Epithelial cell of esophagus (primary cell): ENCODE measurements around the gene APOL2.
"Not testable (repeated sequence)": the region's sequence is repeated elsewhere in the genome, so short reads cannot be mapped to it uniquely, and the experiment has no call there.

Experiments used
- DNase-seq: peaks from one replicate; pipeline ENCODE4 v3.0.0; 2010; ENCODE audit warnings: low read depth
- H3K4me3 ChIP-seq: 2 replicates; pipeline ENCODE4 v1.5.1; 2011; ENCODE audit warnings: mild to moderate bottlenecking, low read length, control low read depth
- TF ChIP-seq, protein P1 (sequence below): IDR thresholded peaks from 2 replicates; pipeline ENCODE4 v1.5.1; 2011; ENCODE audit warnings: low read depth, mild to moderate bottlenecking, low read length, control low read depth, inconsistent platforms; ENCODE audit not compliant: insufficient read depth; ENCODE audit errors: missing control alignments

Gene APOL2

DNA sequence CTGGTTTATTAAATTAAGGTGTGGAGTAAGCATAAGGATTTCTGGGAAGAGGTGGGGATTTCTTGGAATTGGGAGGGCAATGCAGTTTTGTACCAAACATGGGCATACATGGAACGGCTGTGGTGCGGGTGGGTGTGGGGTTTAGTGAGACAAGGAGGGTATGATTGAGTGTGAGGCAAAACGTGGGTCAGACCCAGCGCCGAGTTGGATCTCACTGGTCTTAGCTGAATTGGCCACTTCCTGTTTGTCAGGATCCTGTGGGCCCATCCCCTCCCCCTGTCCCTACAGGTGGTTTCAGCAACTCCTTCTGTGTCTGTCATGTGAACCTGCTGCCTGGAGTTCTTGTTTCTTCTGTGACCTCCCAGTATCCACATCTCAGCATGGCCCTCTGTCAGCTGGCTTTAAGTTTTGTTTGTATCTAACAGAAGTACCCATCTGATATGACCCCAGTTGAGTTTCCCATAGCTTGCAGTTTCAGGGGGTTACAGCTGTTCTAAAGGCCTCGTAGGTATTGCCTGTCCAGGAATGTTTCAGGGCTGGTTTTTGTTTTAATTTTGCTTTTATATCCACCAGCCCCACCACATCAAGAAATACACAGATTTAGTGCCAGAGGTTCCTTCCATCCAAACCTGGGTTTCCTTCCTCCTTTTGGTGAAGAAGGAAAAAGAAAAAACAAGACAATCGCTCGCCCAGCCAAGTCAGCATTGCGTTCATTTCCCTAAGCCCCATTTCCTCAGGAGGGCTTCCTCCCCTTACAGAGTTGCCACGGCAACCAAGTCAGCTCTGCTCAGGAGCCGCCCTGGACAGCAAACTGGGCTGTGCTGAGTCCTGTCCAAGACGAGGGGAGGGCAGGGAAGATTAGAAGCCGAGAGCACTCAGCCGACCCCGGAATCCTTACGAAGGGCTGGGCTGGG, 19.6 kb upstream of the APOL2 start:
- H3K4me3 ChIP-seq, result no peak overlapping the region
- TF ChIP-seq, protein P1, sequence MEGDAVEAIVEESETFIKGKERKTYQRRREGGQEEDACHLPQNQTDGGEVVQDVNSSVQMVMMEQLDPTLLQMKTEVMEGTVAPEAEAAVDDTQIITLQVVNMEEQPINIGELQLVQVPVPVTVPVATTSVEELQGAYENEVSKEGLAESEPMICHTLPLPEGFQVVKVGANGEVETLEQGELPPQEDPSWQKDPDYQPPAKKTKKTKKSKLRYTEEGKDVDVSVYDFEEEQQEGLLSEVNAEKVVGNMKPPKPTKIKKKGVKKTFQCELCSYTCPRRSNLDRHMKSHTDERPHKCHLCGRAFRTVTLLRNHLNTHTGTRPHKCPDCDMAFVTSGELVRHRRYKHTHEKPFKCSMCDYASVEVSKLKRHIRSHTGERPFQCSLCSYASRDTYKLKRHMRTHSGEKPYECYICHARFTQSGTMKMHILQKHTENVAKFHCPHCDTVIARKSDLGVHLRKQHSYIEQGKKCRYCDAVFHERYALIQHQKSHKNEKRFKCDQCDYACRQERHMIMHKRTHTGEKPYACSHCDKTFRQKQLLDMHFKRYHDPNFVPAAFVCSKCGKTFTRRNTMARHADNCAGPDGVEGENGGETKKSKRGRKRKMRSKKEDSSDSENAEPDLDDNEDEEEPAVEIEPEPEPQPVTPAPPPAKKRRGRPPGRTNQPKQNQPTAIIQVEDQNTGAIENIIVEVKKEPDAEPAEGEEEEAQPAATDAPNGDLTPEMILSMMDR, result no peak
- no peak for DNase-seq

DNA sequence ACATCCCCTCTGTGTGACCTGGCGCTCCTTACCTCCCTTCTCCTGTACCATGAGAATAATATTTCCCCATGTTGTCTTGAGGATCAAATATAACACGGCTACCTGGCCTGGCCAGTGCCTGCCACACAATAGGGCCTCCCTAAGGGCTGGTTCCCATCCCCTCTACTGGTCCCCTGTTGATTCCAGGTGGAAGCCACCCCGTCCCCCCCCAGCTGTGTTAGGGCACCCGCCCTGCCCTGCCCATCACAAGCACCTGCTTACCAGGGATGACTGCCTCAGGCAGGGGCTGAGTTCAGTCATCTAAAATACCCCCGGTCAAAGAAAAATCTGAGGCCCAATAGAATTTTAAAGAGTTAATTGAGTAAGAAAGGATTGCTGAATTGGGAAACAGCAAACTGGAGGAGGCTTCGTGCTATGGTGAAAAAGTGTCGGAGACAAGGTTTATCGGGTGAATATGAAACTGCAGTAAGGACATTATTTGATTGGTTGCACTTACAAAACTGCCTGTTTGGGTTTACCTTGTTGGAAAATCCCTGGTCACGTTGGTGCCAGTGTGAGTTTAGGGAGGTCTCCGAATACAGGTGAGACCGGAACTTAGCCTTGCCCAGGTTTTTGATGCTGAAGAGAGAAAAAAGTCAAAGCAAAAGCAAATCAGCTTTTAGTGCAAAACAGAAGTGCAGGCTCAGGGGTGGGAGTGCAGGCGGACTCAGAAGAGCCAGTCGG, 18.8 kb upstream of the APOL2 start:
- no peak for DNase-seq
- TF ChIP-seq, protein P1, result no peak
- H3K4me3 ChIP-seq, result no peak overlapping the region

DNA sequence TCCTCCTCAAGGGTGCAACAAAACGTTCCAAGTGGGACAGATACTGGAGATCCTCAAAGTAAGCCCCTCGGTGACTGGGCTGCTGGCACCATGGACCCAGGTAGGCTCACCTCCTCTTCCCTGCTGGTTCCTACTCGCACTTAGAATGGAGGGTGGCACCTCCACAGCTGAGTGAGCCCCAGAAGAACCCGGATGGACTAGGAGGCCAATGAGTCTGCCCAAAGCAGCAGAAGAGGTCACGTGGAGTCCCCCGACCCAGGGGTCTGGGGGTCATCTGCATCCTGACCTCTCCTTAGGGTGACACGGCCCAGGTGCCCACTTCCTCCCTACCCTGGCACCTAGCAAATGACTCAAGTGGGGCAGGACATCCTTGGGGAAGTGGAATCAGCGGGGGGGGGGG, 18.0 kb upstream of the APOL2 start:
- TF ChIP-seq, protein P1, result no peak

DNA sequence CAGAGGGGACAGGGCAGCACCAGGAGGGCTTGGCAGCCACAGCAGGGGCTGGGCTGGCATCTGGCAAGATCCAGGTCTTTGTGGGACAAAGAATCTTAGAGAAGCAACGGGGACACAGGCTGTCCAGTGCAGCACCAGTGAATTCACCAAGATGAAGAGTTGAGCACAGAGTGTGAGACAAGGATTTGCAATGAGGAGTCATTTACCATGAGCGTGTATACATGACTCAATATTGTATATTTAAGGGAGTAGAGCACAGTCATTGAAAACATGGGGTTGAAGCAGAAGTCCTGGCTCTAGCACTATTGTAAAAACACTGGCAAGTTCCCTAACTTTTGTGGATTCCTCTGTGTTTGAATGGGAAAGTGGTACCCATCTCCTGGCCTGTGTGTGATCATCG, 17.2 kb upstream of the APOL2 start:
- H3K4me3 ChIP-seq, result no peak overlapping the region
- no peak for DNase-seq
- TF ChIP-seq, protein P1, result no peak

More for the DNA sequence above, 18.0 kb upstream of the APOL2 start:
- no peak for DNase-seq
- H3K4me3 ChIP-seq, result no peak overlapping the region

DNA sequence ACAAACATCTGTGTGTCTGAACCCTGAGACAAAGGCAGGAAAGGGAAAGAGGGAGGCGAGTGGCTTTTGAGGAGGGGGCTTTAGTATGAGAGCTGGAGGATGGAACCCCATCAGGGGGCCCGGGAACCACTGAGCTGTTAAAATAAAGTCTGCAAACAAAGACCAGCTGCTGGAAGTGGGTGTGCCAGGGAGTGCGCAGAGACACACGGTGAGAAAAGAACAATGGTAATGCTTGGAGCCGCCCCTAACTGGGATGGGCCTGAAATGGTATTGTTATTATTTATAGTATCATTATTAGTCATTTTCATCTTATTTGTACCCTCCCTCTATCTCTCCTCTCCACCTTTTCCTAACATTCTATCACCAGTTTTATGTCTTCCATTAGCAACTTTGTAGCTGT, 16.2 kb upstream of the APOL2 start:
- not testable (repeated sequence) for H3K4me3 ChIP-seq, DNase-seq

DNA sequence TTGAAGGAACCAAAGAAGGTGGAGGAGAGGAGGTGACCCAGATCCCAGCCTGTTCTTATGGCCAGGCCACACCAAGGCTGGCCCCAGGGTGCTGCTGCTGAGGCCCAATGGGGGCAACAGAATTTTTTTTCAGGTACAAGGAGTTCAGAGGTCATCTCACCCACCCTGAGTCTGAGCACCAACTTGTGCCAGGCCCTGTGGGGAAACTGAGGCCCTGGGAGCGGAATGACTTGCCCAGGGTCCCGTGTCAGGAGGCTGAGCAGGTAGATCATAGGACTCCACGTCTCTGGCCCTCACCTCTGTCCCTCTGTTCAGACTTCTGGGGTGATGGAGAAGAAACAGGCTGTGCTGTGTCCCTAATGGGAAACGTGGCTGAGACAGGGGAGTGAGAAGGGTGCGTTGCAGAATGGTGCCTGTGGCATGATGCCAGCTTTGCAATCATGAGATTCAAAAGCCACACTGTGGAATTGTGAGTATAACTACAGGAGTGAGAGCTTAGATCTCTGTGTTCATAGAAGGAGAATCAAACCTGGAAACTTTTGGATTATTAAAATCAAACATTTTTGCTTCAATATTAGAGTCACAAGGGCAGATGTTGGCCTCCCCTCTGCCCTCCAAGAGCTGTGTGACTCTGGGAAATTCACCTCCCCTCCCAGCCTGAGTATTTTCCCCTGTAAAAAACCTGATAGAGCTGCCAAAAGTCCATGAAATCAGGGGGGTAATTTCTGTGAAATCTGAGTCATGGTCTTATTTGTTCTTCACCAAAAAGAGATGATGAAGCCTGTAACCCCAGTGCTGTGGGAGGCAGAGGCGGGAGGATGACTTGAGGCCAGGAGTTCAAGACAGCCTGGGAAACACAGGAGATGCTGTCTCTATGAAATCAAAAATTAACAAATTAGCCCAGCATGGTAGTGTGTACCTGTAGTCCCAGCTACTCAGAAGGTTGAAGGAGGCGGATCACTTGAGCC, 14.5 kb upstream of the APOL2 start:
- H3K4me3 ChIP-seq, result no peak overlapping the region
- no peak for DNase-seq
- TF ChIP-seq, protein P1, result no peak
